Astrocyte (in vitro differentiated cells and primary cell): ENCODE data around the gene ARMC7. TPM values are rescaled to one million over a fixed set of nuclear protein-coding genes. Genes with fewer than 3 reads are reported as not detected.

Source experiments
- DNase-seq: peaks from one replicate; pipeline ENCODE4 v3.0.0-alpha.2; 2010; ENCODE audit warnings: low read depth
- FAIRE-seq: peaks from 2 replicates; lab custom pipeline; 2011; peaks lifted over from hg19 to GRCh38; lab: Jason Lieb, UNC
- H2AFZ ChIP-seq: 2 replicates; pipeline ENCODE4 v1.6.0; 2012; ENCODE audit warnings: low read depth, low read length, inconsistent platforms
- H3K27ac ChIP-seq: 2 replicates; pipeline ENCODE4 v1.5.1; 2011; ENCODE audit warnings: low read depth, low read length, inconsistent platforms
- H3K27me3 ChIP-seq: 2 replicates; pipeline ENCODE4 v1.6.0; 2011; ENCODE audit warnings: low read length, inconsistent platforms; ENCODE audit not compliant: insufficient read depth
- H3K36me3 ChIP-seq: 2 replicates; pipeline ENCODE4 v1.5.1; 2011; ENCODE audit warnings: low read length, inconsistent platforms; ENCODE audit not compliant: insufficient read depth
- H3K4me1 ChIP-seq: 2 replicates; pipeline ENCODE4 v1.5.1; 2011; ENCODE audit warnings: low read length, inconsistent platforms; ENCODE audit not compliant: insufficient read depth
- H3K4me2 ChIP-seq: 2 replicates; pipeline ENCODE4 v1.6.0; 2012; ENCODE audit warnings: low read length, inconsistent platforms
- H3K4me3 ChIP-seq: 2 replicates; pipeline ENCODE4 v1.5.1; 2011; ENCODE audit warnings: low read depth, mild to moderate bottlenecking, low read length, inconsistent platforms; ENCODE audit not compliant: insufficient read depth
- H3K79me2 ChIP-seq: 2 replicates; pipeline ENCODE4 v1.6.0; 2012; ENCODE audit warnings: mild to moderate bottlenecking, low read length, inconsistent platforms; ENCODE audit not compliant: insufficient read depth
- H3K9ac ChIP-seq: 2 replicates; pipeline ENCODE4 v1.6.0; 2012; ENCODE audit warnings: mild to moderate bottlenecking, low read length, inconsistent platforms
- H3K9me3 ChIP-seq: 2 replicates; pipeline ENCODE4 v1.5.1; 2012; ENCODE audit warnings: low read depth, mild to moderate bottlenecking, low read length, inconsistent platforms; ENCODE audit not compliant: insufficient read depth
- H4K20me1 ChIP-seq: 2 replicates; pipeline ENCODE4 v1.6.0; 2012; ENCODE audit warnings: low read length, inconsistent platforms; ENCODE audit not compliant: insufficient read depth
- H3K27ac Mint-ChIP-seq: one replicate; pipeline ENCODE4 v1.8.0; 2021; ENCODE audit warnings: mild to moderate bottlenecking, mixed read lengths; ENCODE audit not compliant: unreplicated experiment
- H3K27me3 Mint-ChIP-seq: one replicate; pipeline ENCODE4 v1.8.0; 2021; ENCODE audit warnings: low read depth, mixed read lengths; ENCODE audit not compliant: unreplicated experiment
- H3K36me3 Mint-ChIP-seq: one replicate; pipeline ENCODE4 v1.8.0; 2021; ENCODE audit warnings: low read depth, mixed read lengths; ENCODE audit not compliant: unreplicated experiment
- H3K4me1 Mint-ChIP-seq: one replicate; pipeline ENCODE4 v1.8.0; 2021; ENCODE audit warnings: low read depth, mixed read lengths; ENCODE audit not compliant: unreplicated experiment
- H3K4me3 Mint-ChIP-seq: one replicate; pipeline ENCODE4 v1.8.0; 2021; ENCODE audit warnings: mild to moderate bottlenecking, moderate library complexity, mixed read lengths; ENCODE audit not compliant: unreplicated experiment
- H3K9me3 Mint-ChIP-seq: one replicate; pipeline ENCODE4 v1.8.0; 2021; ENCODE audit warnings: mild to moderate bottlenecking, mixed read lengths; ENCODE audit not compliant: unreplicated experiment
- CTCF ChIP-seq: IDR thresholded peaks from 2 replicates; pipeline ENCODE4 v1.5.1; 2011; ENCODE audit warnings: low read depth, mild to moderate bottlenecking, inconsistent platforms, low read length, moderate library complexity; ENCODE audit not compliant: insufficient read depth
- EZH2 ChIP-seq: IDR thresholded peaks from 2 replicates; pipeline ENCODE4 v1.6.1; 2012; ENCODE audit warnings: mild to moderate bottlenecking, low read length, inconsistent platforms; ENCODE audit not compliant: insufficient read depth
- total RNA-seq: library from RNA; stranded (reverse); gene quantifications from 2 replicates; pipeline ENCODE4 v1.2.1, GENCODE V29; 2021

Gene ARMC7
- total RNA-seq, 1 donor from 2014 or later, result 11.9 TPM

GRCh38 chr17:75093548-75094158, 16.1 kb upstream of the ARMC7 start:
- Histone ChIP-seq H3K4me2 (no peak overlapping the region), H3K79me2 (no peaks in the 10 kb centered on the region), H3K4me3 (no peak overlapping the region), H3K9ac (no peak overlapping the region), H4K20me1 (no peaks in the 10 kb centered on the region), H3K4me1 (peaks cover 15% of the 10 kb centered on the region), H3K36me3 (no peaks in the 10 kb centered on the region), H3K27me3 (no peaks in the 10 kb centered on the region), H3K9me3 (no peaks in the 10 kb centered on the region), H2AFZ (no peak overlapping the region), H3K27ac (no peak overlapping the region)
- H3K4me1 Mint-ChIP-seq, result peaks cover 27% of the 10 kb centered on the region
- peaks cover 2% of the 10 kb centered on the region for H3K36me3 Mint-ChIP-seq
- H3K27ac Mint-ChIP-seq, result no peak overlapping the region
- no peaks in the 10 kb centered on the region for H3K9me3 Mint-ChIP-seq
- TF ChIP-seq CTCF (no peak), EZH2 (no peak)
- no peaks in the 10 kb centered on the region for H3K27me3 Mint-ChIP-seq
- no peak for FAIRE-seq
- H3K4me3 Mint-ChIP-seq, result no peak overlapping the region
- no peak for DNase-seq

- no peak overlapping the region for H3K27ac ChIP-seq
- H3K9me3 Mint-ChIP-seq, result no peaks in the 10 kb centered on the region
- H3K4me3 Mint-ChIP-seq, result no peak overlapping the region
- H2AFZ ChIP-seq, result no peak overlapping the region
- H3K79me2 ChIP-seq, result no peaks in the 10 kb centered on the region
- H3K4me2 ChIP-seq, result no peak overlapping the region
- no peak overlapping the region for H3K9ac ChIP-seq
- no peak overlapping the region for H3K27ac Mint-ChIP-seq
- no peaks in the 10 kb centered on the region for H3K27me3 ChIP-seq
- TF ChIP-seq EZH2, result no peak
- no peak for TF ChIP-seq CTCF
- H3K4me1 Mint-ChIP-seq, result peaks cover 21% of the 10 kb centered on the region
- no peak for DNase-seq
- H3K9me3 ChIP-seq, result no peaks in the 10 kb centered on the region
- H3K4me3 ChIP-seq, result no peak overlapping the region
- H3K36me3 ChIP-seq, result no peaks in the 10 kb centered on the region
- peaks cover 9% of the 10 kb centered on the region for H3K4me1 ChIP-seq
- FAIRE-seq, result no peak
- H4K20me1 ChIP-seq, result no peaks in the 10 kb centered on the region
- no peaks in the 10 kb centered on the region for H3K27me3 Mint-ChIP-seq
- H3K36me3 Mint-ChIP-seq, result peaks cover 2% of the 10 kb centered on the region
Observed at GRCh38 chr17:75094871-75095399, 14.8 kb upstream of the ARMC7 start.

- Histone ChIP-seq H3K4me2 (peak overlapping the region; percentile 75), H3K27me3 (no peaks in the 10 kb centered on the region), H2AFZ (peak overlapping the region; percentile 1), H3K4me1 (peaks cover 9% of the 10 kb centered on the region), H4K20me1 (no peaks in the 10 kb centered on the region), H3K27ac (peak overlapping the region; percentile 19), H3K4me3 (no peak overlapping the region), H3K9me3 (no peaks in the 10 kb centered on the region), H3K36me3 (no peaks in the 10 kb centered on the region), H3K9ac (no peak overlapping the region), H3K79me2 (no peaks in the 10 kb centered on the region)
- Mint-ChIP-seq H3K27me3 (no peaks in the 10 kb centered on the region), H3K4me3 (no peak overlapping the region), H3K9me3 (no peaks in the 10 kb centered on the region), H3K4me1 (peaks cover 16% of the 10 kb centered on the region), H3K36me3 (peaks cover 5% of the 10 kb centered on the region), H3K27ac (peak overlapping the region; percentile 75)
- DNase-seq (peak; percentile 68), FAIRE-seq (no peak)
- no peak for TF ChIP-seq CTCF
- no peak for TF ChIP-seq EZH2
Observed at GRCh38 chr17:75096082-75096625, 13.6 kb upstream of the ARMC7 start.
